NCI-H446 (cell line): ENCODE data around the gene TRIO.

Experiments used
- DNase-seq, 2 experiments: peaks; one replicate each; lab custom pipeline; 2025; lab: John Stamatoyannopoulos, UW

Gene TRIO

DNA sequence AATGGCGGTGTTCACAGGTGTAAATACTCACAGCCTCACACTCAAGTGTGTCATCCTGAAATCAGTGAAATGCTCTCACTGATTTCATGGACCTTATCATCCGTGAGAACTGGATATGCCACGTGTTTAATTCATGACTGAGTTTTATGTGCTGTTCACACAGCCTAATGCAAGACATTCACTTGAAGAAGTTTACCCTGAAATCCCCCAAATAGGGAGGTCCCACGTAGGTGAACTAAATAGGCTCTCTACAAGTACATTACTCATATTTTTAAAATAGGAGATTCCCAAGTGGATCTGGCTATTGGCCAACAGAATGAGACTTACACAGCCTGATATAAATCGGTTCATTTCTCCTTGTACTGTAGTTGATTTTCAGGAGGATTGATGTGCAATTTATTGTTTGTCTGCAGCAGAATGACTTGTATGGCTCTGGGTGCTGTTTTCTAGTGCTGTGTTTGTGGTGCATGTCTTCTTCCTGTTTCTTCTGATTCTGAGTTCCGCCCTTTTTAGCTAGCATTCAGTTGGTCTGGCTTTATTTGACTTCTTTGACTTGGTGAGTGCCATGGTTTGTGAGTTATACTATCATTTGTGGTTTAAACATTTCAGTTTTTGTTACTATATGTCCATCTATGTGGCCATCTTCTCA, 25.1 kb downstream of the TRIO start:
- peak in 1 of 2 experiments; percentile 51 for DNase-seq

DNA sequence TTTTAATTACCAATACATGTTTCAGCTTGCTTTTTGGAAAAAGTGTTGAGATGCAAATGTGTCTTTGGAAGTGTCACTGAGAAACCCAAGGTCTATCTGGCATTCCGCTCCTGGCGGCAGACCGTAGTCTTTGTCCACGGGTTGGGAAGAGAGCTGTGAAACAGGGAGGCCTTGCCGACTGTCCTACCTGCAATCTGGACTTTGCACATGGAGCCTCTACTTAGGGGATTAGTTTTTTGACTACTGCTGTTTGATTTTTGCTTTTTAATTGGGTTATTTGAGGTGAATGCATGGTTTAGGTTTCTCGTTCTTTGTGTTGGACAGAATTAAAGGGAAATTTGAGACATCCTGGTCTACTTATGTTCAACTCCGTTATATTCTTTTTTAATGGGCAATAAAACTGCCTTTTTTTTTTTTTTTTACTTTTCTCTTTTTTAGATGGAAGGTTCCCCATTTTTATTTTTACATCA, 25.7 kb downstream of the TRIO start:
- no peak for DNase-seq

DNA sequence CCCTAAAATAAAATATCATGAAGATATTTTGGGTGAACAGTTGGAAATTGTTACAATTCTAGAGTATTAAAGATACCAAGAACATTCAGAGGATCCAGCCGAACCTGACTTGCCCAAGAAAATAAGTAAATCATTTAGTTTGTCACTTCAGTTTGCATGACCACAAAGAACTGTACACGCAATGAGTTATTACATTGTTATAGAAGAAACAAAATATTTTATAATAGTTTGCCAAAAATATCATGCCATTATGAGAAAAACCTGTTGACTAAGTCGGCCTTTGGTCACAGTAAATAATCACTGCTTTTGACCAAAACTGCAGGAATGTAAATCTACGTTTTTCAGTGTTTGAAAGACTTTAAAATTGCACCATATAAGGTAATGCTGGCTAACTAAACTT, 27.9 kb downstream of the TRIO start:
- no peak for DNase-seq

DNA sequence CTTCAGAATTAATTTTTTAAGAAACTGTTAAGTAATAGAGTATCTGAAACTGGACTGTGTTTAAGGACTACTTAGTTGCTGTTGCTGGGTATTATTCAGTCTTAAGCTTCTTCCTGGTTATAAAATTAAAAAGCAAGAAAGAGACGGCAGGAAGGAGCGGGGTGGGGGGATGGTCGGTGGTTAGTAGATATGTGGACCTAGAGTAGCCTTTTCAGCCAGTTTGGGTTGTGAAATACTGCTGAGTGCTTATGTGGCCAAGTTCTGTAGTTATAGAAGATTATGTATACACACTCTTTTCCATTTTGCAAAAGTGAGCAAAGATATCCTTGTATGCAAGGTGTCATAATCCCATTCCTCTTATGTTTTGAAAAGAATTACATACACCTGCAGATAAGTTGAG, 28.5 kb downstream of the TRIO start:
- no peak for DNase-seq

GRCh38 chr5:14172149-14172795, 29.1 kb downstream of the TRIO start:
- no peak for DNase-seq

DNA sequence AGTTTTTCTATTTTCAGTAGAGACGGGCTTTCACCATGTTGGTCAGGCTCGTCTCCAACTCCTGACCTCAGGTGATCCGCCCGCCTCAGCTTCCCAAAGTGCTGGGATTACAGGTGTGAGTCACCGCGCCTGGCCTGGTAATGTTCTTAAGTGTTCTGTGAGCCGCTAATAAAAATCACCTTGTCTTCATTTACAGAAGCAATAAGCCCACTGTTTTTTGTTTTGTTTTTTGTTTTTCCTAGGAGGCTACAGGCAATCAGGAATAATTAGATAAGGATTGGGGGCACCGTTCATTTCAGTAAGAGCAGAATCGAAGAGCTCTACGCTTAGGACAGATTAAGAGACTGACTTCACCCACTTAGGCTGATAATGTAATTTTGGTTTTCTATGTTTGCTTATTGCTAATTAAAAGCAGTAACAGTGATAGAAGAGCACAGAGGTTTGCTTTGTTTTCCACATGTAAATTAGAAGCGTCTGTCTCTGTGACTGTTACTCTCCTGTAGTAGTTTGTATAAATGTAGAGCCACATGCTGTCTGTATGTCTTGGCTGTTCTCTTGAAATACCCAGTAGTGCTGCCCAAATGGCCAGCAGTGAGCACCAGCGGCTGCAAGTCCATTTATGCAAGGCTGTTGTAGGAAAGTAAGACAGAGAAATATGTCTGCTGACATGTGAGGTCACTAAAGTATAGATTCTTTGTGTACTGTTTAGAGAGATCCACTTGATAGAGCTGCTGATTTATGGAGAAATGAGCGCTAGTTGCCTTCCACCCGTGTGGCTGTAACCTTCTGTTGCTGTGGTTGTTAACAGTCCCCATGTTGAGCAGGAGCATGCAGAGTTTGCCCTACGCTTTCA, 30.5 kb downstream of the TRIO start:
- DNase-seq: no peak

GRCh38 chr5:14174230-14174636, 31.1 kb downstream of the TRIO start:
- no peak for DNase-seq

- DNase-seq: no peak
These were observed 32.2 kb downstream of the TRIO start for GRCh38 chr5:14175381-14175780.

- DNase-seq: no peak
These were observed 33.7 kb downstream of the TRIO start for GRCh38 chr5:14176888-14177287.

DNA sequence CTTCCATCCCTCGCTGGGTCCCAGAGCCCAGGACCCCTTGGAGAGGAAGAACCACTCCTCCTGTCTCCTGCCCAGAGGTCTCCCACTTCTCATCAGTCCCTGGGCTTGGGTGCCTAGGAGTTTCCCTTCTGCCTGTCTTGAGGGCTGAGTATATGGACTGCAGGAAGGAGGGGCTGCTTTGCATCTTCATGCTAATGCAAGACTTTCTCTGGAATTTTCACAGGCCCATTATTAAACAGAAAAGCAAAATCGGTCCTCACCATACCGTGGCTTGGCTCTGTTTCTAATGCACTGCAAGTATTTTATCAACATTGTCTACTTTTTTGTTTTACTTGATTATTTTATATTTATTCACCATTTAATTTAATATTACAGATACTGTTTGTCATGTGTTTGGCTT, 34.5 kb downstream of the TRIO start:
- no peak for DNase-seq

DNA sequence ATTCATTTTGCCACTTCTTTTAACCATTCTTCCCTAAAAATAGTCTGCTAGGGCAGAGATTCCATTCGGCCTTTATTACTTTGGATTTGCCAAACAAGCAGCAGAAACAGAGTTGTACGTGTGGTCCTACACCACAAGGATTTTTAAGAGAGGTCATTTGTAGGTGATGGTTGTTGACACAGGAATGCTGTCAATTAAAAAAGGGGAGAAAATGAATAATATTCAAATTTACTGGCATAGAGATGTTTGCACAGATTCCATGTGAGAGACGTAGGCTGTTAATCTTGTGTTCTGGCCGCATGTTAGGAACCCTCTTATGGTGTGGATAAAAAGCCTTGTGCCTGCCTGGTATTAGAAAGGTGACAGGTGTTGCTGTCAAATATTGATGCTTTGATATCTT, 34.9 kb downstream of the TRIO start:
- no peak for DNase-seq

GRCh38 chr5:14178671-14179211, 35.6 kb downstream of the TRIO start:
- no peak for DNase-seq

DNA sequence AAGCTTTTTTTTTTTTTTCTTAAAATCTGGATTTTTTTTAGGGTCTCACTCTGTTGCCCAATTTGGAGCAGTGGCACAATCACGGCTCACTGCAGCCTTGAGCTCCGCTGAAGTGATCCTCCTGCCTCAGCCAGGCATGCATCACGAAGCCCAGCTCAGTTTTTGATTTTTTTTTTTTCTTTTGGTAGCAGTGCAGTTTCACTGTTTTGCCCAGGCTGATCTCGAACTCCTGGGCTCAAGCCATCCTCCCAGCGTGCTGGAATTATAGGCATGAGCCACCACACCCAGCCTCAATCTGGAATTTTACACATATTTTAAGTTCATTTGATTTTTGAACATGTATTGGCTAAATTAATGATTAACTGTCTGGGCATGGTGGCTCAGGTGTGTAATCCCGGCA, 36.3 kb downstream of the TRIO start:
- DNase-seq: no peak

- no peak for DNase-seq
These were observed 37.3 kb downstream of the TRIO start for GRCh38 chr5:14180437-14180836.

DNA sequence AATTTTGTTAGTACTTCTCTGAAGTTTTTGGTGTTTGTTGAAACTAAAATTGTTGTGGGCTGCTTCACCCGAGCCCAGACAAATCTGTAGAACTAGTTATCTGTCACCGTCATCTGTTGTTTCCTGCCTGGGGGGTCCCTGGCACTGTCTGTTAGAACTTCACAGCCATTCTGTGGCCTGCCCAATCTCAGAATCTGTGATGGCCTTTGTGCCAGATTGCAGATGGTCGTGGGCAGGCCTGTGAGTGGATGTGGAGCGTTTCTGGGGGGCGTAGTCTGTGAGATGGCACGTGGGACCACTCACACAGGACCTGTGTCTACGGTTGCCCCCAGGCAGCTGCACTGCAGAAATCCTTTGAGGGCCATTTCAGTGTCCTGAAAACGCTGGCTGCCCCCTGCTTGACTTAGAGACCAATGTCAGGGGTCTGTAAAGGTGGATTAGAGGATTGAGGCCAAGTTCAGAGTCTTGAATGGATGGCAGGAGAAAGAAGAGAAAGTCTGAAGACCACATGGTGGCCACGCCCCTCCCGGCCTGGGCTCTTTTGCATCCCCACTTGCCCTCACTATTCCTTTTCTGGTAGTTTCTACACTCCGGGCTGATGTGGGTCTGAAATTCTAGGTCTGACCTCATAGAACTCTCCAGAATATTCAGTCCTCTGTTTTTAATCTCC, 38.3 kb downstream of the TRIO start:
- DNase-seq: no peak

DNA sequence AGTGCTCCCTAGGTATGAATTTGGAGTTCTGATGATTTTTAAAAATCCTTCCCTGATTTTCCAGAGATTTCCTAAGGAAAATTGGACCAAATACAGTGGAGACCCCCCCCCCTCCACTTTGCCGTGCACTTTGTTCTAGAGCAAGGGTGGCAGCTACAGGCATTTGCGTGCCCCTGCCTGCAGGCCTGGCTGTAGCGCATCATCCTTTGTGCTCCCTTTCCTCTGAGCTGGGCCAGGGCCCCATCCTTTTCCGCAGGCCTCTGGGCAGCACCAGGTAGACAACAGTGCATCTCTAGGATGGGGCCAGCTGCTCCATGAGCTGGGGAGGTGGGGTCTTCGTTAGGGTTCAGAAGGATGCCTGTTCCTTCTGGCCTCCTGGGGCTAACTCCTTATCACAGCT, 39.6 kb downstream of the TRIO start:
- DNase-seq: no peak

- no peak for DNase-seq
These were observed 40.2 kb downstream of the TRIO start for GRCh38 chr5:14183187-14183939.

DNA sequence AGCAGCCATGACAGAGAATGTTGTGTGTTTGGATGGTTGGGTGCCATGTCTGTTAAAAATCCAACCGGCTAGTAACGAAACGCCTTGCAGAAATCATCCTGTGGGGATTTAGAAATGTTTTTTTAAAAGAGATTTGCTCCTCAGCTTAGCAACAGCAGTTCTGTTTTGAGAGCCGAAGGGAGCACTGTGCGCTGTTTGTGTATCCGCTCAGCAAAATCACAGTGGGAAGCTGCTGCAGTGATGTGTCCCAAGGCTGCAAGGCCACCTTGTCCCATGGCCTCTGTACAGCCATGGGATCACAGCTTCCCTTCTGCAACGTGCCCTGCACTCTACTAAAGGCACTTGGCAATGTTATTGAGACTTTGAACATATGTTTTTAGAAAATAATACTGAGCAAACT, 40.9 kb downstream of the TRIO start:
- no peak for DNase-seq

- no peak for DNase-seq
These were observed 41.6 kb downstream of the TRIO start for GRCh38 chr5:14184725-14185124.

DNA sequence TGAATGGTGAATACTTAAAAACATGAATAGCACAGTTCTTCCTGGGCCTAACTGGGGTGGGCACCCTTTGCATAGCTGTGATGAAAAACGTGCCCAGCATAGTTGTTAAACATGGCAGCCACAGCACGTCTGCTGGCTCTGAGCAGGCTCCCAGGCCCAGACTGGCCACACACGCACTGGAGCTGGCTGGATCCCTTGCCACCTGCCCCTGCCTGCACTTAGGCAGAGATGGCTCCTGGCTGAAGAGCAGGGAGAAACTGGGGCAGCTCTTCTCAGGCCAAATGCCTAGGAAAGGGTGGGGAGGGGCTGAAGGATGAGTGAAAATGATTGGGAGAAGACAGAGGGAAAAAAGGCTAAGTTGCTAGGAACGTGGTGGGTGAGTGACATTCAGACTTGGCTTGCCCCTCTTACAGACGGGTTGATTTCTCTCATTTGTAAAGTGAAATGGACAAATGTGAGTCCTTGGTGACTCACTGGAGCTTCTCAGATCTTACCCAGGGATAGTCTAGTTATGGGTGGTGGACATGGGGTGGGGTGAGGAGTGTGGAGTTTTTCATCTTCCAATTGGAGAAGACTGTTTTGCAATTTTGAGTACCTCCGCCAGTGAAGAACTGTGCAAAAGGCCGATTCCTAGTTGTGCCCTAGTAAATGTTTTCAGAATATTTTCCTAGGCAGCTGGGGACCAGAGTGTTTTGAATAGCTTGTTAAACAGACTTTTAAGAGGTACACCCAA, 42.4 kb downstream of the TRIO start:
- DNase-seq: peak in 1 of 2 experiments; percentile 61
